Endothelial cell of umbilical vein (primary cell): Measurements from ENCODE around the gene MMP2.

Experiments used
- EZH2 ChIP-seq: IDR thresholded peaks from 2 replicates; pipeline ENCODE4 v1.6.1; 2012; ENCODE audit warnings: borderline replicate concordance, low read depth, mild to moderate bottlenecking, moderate library complexity, low read length, inconsistent platforms; ENCODE audit not compliant: severe bottlenecking
- TF ChIP-seq, protein P1 (sequence below), 2 donors: IDR thresholded peaks; 1 replicate in 1 of 2; 2 replicates in 1 of 2; pipeline ENCODE4 v1.5.1; 2011; ENCODE audit warnings: low read length in 2 of 2, mild to moderate bottlenecking in 2 of 2, moderate library complexity in 2 of 2, control low read depth in 1 of 2, inconsistent platforms in 1 of 2, low read depth in 1 of 2; ENCODE audit not compliant: insufficient read depth in 1 of 2; ENCODE audit errors: extremely low read depth in 1 of 2

DNA sequence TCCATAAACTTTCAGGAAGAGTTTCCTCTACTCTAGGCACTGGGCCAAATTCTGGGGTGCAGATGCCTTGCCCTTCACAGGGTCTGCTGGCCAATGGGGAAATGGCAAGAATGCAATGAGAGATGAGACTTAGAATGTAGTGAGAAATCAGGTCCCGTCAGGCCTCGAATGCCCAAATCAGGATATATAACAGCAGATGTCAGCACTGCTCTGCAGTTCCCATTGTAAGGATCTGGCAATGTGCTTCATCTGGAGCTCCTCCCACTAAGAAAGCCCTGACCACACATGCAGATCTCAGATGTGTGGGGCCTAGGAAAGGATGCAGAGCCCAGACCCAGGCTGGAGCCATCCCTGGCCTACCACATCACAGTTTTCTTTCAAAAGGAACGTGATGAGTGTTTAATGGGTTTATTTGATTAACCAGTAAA is 16.0 kb downstream of the MMP2 start:
- TF ChIP-seq, protein P1, sequence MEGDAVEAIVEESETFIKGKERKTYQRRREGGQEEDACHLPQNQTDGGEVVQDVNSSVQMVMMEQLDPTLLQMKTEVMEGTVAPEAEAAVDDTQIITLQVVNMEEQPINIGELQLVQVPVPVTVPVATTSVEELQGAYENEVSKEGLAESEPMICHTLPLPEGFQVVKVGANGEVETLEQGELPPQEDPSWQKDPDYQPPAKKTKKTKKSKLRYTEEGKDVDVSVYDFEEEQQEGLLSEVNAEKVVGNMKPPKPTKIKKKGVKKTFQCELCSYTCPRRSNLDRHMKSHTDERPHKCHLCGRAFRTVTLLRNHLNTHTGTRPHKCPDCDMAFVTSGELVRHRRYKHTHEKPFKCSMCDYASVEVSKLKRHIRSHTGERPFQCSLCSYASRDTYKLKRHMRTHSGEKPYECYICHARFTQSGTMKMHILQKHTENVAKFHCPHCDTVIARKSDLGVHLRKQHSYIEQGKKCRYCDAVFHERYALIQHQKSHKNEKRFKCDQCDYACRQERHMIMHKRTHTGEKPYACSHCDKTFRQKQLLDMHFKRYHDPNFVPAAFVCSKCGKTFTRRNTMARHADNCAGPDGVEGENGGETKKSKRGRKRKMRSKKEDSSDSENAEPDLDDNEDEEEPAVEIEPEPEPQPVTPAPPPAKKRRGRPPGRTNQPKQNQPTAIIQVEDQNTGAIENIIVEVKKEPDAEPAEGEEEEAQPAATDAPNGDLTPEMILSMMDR (IDR thresholded peaks at IDR 0.05; ENCODE audit: extremely low read depth in 1 of 2, insufficient read depth in 1 of 2, low read depth in 1 of 2, low read length in 2 of 2): peak; percentile 20 to 33
- TF ChIP-seq EZH2: no peak
